ENCODE results near the gene PHOSPHO2.

DNA sequence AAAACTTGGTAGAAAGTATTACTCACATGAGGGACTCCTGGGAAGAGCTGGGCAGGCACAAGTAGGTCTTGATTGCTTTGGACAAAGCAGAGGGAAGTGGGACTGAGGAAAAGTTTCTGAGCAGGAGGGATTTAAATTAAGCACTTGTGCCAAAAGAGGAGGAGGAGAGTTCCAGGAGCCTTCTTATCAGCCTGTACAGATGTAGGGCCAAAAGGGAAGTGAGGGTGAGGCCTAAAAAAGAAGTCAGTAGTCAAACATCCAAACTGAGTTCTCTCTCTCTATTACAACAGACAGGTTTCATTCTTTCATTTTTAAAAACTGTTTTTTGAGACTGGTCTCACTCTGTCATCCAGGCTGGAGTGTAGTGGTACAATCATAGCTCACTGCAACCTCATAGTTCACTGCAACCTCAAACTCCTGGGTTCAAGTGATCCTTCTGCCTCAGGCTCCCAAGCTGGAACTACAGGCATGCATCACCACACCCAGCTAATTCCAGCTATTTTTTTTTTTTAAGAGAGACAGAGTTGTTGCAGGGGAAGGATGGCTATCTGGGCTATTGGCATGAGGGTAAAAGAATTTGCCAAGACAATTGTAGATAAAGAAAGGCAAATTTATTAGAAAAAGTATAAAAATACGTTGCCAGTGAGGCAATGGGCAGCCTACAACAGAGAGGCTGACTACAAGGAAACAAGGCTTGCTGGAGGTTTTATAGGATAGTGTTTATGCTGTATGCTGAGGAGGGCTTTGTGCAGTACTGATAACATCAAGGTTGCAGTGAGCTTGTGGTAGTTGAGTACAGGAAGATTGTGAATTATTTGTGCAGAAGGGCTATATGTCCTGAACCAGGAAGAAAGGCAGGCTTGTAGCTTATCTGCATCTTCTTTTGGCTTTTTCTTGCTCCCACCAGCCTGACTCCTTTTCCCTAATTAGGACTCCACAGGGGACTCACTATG, 29.0 kb upstream of the PHOSPHO2 start:
- TF ChIP-seq CTCF (conservative IDR thresholded peaks at IDR 0.05; ENCODE audit: low read depth, low read length) (no peak), EZH2 (IDR thresholded peaks at IDR 0.05; ENCODE audit: low read length, unreplicated experiment) (no peak)

All from PC-3 (cell line).